SH-SY5Y (cell line): ENCODE results near the gene CIITA.

ENCODE experiments used
- GATA2 ChIP-seq: IDR thresholded peaks from 2 replicates; pipeline ENCODE4 v1.6.1; 2011; ENCODE audit warnings: mild to moderate bottlenecking, low read depth, low read length
- GATA3 ChIP-seq: IDR thresholded peaks from 2 replicates; pipeline ENCODE4 v1.6.1; 2011; ENCODE audit warnings: low read depth, mild to moderate bottlenecking, low read length, moderate library complexity

- TF ChIP-seq GATA2, result no peak
- TF ChIP-seq GATA3, result no peak
Measured at GRCh38 chr16:10859020-10859419, 18.0 kb upstream of the CIITA start.
